Peyer's patch (tissue), 4 donors: ENCODE results near the gene MGAT5B.

Experiments
- CTCF ChIP-seq, 6 experiments: fragments of 450-650 bp in 4 of 6; fragments of 200-600 bp in 2 of 6; sonication (generic) in 1 of 6; IDR thresholded peaks; one replicate each; pipeline ENCODE4 v1.5.1; 2017 to 2019; ENCODE audit warnings: antibody characterized with exemption in 6 of 6, mild to moderate bottlenecking in 3 of 6, moderate library complexity in 1 of 6
- POLR2A ChIP-seq, 2 donors: fragments of 450-650 bp; IDR thresholded peaks; one replicate each; pipeline ENCODE4 v1.5.1; 2017; ENCODE audit warnings: antibody characterized with exemption in 2 of 2, mild to moderate bottlenecking in 2 of 2, moderate library complexity in 2 of 2

GRCh38 chr17:76867578-76868175 is 527 bp upstream of the MGAT5B start:
- no peak for TF ChIP-seq POLR2A (IDR thresholded peaks at IDR 0.05)
- TF ChIP-seq CTCF (IDR thresholded peaks at IDR 0.05), result no peak
